C4-2B (cell line): ENCODE measurements around the gene KCNIP4.

Experiments used
- CTCF ChIP-seq: fragments of 450-650 bp; conservative IDR thresholded peaks from 2 replicates; pipeline ENCODE4 v1.5.1; 2017; ENCODE audit warnings: mild to moderate bottlenecking
- ZFX ChIP-seq: fragments of 450-650 bp; IDR thresholded peaks from 2 replicates; pipeline ENCODE4 v1.6.1; 2017

- no peak for TF ChIP-seq CTCF
- TF ChIP-seq ZFX: no peak
Measured at GRCh38 chr4:21710179-21710835, 238.3 kb downstream of the KCNIP4 start.
